ENCODE data around the gene CASS4.

- TF ChIP-seq CTCF (IDR thresholded peaks at IDR 0.05; ENCODE audit: extremely low read depth in 1 of 2, insufficient read depth in 1 of 2, low read depth in 1 of 2, low read length in 2 of 2) (no peak), JUN (IDR thresholded peaks at IDR 0.05; ENCODE audit: borderline replicate concordance, insufficient read depth, insufficient read length, low read depth) (no peak), EZH2 (IDR thresholded peaks at IDR 0.05; ENCODE audit: borderline replicate concordance, low read depth, low read length, severe bottlenecking) (no peak)
These were observed 31.7 kb upstream of the CASS4 start for GRCh38 chr20:56380375-56380774.
